ENCODE measurements around the gene AMMECR1L.

The AMMECR1L gene

DNA sequence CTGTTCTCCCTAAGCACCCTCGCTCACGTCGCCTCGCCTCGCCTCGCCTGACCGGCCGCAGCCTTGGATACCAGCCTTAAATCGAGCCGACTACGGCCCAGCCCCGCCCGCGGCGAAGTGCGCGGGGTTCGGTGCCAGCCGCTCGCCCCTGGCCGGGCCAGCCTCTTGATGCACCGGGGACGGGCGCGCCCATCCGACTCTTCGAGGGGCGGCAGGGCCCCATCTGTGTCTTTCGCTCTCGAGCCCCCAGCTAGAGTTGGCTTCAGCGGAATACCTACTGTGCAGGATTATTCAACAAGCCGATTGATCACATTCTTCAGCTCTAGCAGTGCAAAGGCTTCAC, 808 bp upstream of the AMMECR1L start:
- peak; percentile 37 for DNase-seq

GRCh38 chr2:127884861-127885740, 655 bp downstream of the AMMECR1L start:
- DNase-seq, result peak; percentile 64

DNA sequence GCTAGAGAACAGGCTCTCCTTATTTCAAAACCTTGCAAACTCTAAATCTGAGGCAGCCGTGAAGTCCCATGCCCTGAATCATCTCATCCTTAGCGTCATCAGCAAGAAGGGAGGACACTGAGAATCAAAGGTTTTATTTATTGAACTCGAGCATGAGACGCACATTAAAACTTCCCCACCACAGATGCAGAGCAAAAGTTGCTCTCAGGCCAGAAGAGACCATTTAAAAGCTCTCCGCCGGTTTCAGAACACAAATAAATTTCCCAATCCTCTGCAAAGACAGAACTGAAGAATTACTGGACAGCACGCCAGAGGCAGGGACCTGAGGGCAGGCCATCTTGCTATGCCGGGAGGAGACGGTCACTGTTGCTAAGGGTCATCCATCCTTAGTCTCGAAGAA, 1.3 kb downstream of the AMMECR1L start:
- no peak for DNase-seq

GRCh38 chr2:127879899-127880298, 5.9 kb downstream of the AMMECR1L start:
- no peak for DNase-seq

DNA sequence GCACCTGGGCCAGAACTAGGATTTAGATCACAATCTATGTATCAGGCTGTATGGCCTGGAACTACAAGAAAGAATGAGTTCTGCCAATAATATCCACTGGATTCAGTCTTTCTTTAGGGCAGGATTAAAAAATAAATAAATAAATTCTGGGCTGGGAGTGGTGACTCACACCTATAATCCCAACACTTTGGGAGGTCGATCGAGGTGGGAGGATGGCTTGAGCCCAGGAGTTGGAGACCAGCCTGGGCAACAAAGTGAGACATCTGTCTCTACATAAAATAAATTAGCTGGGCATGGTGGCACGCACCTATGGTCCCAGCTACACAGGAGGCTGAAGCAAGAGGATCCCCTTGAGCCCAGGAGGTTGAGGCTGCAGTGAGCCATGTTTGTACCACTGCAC, 8.1 kb downstream of the AMMECR1L start:
- no peak for DNase-seq

GRCh38 chr2:127877136-127877535, 8.6 kb downstream of the AMMECR1L start:
- DNase-seq, result no peak

DNA sequence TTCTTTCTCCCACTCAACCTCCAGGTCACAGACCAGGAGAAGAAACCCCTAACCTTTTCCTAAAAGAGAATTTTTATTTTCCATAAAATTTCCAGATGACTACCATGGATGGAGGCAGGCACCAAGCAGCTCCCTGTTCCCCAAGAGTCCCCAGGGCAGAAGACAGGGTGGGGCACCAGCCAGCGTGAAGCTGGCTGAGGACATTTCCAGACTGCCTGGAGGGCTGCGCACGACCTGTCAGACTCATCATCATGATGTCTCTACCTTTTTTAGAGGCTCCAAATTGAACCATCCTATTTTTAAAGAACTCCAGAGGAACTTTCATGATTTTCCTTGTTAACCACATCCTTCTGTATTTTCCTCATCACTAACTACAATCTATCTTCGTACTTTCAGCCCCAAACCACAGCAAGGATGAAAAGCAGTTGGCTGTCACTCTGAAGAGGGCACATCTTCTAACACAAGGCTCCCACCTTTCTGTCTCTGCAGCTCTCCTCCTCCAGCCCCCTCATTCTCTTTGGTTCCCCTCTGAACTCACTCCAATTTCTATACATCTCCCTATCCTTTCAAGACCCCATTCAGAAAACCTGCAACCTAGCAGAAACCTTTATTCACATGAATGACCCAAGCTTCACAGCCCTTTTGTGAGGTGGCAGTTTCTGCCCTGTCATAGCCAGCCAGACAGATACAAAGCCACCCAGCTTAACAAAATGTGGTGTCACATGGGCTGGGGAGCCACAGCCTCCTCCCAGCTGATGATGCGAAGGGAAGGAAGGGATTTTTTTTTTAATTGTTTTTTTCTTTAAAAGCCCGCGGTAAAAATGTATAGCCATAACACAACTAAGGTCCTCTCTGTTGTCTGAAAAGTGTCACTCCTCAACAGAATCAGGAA, 11.1 kb downstream of the AMMECR1L start:
- DNase-seq, result peak; percentile 66

DNA sequence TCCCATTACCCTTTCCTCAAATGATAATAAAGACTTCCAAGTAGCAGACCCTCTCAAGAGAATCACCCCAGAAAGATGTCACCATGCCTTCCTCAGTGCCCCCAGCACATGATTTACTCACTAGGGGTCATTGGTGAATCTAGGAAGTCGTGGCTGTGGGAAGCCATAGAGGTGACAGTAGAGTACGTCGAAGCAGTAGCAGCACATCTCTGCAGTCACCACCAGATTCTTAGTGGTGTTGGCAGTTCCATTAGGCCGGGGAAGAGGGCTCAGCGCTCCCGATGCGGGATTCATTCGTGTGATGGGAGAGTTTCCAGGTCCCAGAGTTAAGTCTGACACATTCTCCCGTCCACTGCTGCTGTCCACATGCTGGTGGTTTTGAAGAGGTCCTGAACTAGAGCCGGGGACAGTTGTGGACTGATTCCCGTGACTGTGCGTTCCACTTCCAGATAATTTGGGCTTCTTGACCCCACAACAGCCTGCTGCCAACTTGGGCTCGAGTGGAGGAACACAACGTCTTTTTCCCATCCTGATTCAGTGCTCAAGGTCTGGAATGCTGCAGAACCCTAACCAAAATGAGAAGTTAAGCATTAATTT, 12.0 kb downstream of the AMMECR1L start:
- no peak for DNase-seq

DNA sequence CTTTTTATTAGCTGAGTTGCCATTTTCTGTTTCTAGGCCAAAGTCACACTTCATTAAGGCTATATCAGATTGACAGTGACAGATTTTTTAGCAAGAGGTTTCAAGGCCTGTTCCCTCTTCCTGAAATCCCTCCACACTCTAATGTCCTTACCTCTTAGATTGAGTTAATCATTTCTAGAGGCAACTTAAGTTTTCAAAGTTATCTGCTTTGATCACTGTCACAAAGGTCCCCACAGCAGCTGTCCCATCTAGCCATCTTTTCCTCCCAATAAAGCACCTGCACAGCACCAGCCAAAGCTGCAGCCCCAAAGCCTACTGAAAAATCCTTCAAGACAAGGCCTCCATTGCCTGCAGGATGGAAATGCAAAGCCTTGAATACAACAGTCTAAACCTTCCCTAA, 13.4 kb downstream of the AMMECR1L start:
- no peak for DNase-seq

GRCh38 chr2:127865926-127866325, 19.8 kb downstream of the AMMECR1L start:
- no peak for DNase-seq

DNA sequence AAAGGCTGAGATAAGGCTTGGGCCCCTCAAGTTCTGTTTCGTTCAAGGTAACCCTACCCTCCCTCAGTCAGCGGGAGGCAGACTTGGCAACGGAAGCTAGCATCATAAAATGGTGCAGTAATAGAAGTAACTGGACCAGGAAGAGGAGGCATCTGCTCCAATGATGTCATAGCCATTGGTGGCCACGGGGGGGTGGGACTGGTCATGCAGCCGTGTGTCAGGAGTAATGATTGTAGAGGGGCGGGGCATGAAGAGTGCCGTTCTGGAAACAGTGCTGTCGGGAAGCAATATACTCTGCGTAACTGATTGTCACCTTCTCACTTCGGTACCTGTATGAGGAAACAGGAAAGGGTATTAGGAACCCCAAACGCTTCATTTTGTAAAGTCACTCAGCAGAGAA, 20.9 kb downstream of the AMMECR1L start:
- peak; percentile 32 for DNase-seq

- DNase-seq, result no peak
These were observed 23.5 kb downstream of the AMMECR1L start for GRCh38 chr2:127862228-127862627.

DNA sequence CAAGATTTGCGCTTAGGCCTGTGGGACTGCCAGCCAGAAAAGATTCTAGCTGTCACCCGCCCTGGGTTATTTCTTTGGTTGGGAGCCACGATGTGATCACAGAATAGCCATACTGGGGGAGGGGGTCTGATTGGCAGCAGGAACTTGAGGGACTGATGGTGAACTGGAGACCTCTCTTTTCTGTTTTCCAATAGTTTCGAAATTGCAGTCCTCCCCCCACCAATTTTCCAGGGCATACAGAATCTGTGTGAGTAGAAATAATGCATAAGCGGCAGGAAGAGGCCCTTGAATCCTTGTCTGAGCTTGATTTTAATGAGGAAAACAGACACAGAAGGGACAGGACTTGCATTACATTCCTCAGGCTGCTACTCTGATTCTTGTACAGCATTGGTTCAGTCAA, 25.6 kb downstream of the AMMECR1L start:
- DNase-seq, result no peak

DNA sequence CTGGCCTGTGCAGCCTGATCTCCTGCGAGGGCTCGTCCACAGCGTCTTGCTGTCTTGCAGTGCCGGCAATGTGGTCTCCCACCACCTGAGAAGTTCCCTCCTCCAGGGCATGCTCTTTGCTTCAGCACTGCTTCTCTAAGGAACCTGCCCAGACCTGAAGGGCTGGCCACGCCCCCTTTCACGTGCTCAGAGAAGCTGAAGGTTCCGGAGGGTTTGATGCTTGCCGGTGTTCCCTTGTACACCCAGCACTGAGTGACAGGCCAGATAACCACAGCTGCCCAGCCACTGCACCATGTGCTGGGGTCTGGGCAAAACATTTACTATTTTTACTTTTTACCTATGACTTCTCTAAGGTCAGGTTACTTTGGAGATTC, 26.1 kb downstream of the AMMECR1L start:
- DNase-seq, result peak; percentile 81

DNA sequence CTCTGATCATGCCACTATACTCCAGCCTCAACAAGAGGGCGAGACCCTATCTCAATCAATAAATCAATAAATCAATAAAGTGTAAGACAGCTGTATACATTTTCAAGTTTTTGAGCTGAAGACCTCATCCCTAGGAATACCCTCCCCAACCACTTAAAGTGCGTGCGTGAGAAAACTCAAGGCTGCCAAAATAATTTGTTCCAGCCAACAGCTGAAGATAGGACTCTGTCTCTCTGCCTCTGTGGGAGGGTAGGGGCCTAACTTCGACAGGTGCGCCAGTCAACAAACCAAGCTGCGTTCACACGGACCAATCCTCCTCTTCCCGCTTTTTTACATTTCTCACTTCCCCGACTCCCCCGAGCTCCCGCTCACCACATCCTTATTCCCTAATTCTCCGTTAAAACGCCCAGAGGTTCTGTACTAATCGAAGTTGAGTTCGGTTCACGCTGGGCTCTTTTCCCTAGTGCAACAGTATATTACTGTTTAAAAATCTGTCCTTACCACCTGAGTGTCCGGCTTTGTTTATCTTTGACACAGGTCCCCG, 28.4 kb downstream of the AMMECR1L start:
- peak; percentile 61 for DNase-seq

- DNase-seq, result no peak
These were observed 32.1 kb downstream of the AMMECR1L start for GRCh38 chr2:127853671-127854070.

DNA sequence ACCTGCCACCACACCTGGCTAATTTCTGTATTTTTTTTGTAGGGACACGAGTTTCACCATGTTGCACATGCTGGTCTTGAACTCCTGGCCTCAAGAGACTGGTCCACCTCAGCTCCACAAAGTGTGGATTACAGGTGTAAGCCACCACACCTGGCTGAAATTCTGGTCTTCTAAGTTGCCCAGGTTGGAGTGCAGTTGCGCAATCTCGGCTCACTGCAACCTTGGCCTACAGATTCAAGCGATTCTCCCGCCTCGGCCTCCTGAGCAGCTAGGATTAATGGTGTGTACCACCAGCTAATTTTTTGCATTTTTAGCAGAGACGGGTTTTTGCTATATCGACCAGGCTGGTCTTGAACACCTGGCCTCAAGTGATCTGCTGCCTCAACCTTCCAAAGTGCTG, 33.4 kb downstream of the AMMECR1L start:
- DNase-seq, result no peak

DNA sequence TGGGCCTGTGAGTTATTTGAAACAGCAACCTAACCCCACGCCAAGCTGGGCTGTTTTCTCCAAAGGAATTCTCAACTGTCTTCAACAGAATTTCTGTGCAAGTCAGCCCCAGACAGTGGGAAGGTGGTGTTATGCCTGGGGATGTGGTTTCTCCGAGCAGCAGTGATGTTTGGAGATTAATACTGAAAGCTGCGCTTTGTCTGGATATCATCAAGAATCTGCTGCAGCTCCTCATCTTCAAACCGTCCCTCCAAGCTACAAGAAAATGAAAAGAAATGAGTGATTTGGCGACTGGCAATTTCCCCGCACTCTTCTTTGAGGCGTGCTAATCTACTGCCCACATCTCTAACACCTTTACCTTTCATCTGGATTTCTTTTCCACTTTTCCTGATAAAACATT, 37.8 kb downstream of the AMMECR1L start:
- DNase-seq, result no peak

DNA sequence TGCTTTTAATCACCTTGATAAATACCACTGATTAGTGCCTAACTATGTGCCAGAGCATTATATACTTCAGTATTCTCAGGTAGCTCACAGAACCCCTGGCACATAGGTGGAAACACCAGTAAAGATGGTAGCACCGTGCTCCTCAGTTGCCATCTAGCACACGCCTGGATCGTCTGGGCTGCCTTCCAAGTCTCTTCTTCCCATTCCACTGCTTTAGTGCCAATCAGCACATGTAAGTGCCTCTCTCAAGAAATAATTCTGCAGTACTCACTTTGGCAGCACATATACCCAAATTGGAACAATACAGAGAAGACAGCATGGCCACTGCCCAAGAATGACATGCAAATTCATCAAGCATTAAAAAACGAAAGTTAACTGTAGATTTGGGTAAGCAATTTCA, 40.8 kb downstream of the AMMECR1L start:
- DNase-seq, result no peak

DNA sequence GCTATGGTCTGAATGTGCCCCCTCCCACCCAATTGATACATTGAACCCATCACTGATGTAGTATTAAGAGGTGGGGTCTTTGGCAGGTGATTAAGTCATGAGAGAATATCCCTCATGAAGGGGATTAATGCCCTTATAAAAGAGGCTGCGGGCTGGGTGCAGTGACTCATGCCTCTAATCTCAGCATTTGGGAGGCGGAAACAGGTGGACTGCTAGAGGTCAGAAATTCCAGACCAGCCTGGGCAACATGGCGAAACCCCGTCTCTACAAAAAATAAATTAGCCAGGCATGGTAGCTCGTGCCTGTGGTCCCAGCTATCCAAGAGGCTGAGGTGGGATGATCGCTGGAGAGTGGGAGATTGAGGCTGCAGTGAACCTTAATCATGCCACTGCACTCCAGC, 42.1 kb downstream of the AMMECR1L start:
- DNase-seq, result no peak

- no peak for DNase-seq
These were observed 44.1 kb downstream of the AMMECR1L start for GRCh38 chr2:127841466-127842178.

GRCh38 chr2:127840893-127841292, 44.9 kb downstream of the AMMECR1L start:
- no peak for DNase-seq

- DNase-seq, result no peak
These were observed 50.8 kb downstream of the AMMECR1L start for GRCh38 chr2:127834951-127835350.

All from hematopoietic multipotent progenitor cell treated with erythropoietin and hydrocortisone succinate and interleukin-3 and kit ligand, for 4 days (in vitro differentiated cells).